Measurements from ENCODE around the gene MYO9B.

- TF ChIP-seq, protein P1, sequence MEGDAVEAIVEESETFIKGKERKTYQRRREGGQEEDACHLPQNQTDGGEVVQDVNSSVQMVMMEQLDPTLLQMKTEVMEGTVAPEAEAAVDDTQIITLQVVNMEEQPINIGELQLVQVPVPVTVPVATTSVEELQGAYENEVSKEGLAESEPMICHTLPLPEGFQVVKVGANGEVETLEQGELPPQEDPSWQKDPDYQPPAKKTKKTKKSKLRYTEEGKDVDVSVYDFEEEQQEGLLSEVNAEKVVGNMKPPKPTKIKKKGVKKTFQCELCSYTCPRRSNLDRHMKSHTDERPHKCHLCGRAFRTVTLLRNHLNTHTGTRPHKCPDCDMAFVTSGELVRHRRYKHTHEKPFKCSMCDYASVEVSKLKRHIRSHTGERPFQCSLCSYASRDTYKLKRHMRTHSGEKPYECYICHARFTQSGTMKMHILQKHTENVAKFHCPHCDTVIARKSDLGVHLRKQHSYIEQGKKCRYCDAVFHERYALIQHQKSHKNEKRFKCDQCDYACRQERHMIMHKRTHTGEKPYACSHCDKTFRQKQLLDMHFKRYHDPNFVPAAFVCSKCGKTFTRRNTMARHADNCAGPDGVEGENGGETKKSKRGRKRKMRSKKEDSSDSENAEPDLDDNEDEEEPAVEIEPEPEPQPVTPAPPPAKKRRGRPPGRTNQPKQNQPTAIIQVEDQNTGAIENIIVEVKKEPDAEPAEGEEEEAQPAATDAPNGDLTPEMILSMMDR (IDR thresholded peaks at IDR 0.05; ENCODE audit: poor library complexity): no peak
- TF ChIP-seq EZH2 (IDR thresholded peaks at IDR 0.05; ENCODE audit: borderline replicate concordance) (no peak), EZH2phosphoT487 (IDR thresholded peaks at IDR 0.05; ENCODE audit: low read depth, severe bottlenecking, unreplicated experiment) (no peak)
Measured at GRCh38 chr19:17244618-17245534, 169.3 kb downstream of the MYO9B start.

Measured in hepatocyte (in vitro differentiated cells).